Ovary (tissue), 3 donors: ENCODE results near the gene TSEN15.

Experiments
- CTCF ChIP-seq, 3 donors: fragments of 450-650 bp in 2 of 3; fragments of 200-600 bp in 1 of 3; IDR thresholded peaks; one replicate each; pipeline versions ENCODE4 v1.5.1 to v1.8.0; 2016 to 2022; ENCODE audit warnings: antibody characterized with exemption in 3 of 3, mild to moderate bottlenecking in 1 of 3
- POLR2A ChIP-seq: fragments of 450-650 bp; IDR thresholded peaks from one replicate; pipeline ENCODE4 v1.6.1; 2017; ENCODE audit warnings: antibody characterized with exemption, mild to moderate bottlenecking, moderate library complexity
- donor health status: DM: no; HTN: no; CAD: no.

DNA sequence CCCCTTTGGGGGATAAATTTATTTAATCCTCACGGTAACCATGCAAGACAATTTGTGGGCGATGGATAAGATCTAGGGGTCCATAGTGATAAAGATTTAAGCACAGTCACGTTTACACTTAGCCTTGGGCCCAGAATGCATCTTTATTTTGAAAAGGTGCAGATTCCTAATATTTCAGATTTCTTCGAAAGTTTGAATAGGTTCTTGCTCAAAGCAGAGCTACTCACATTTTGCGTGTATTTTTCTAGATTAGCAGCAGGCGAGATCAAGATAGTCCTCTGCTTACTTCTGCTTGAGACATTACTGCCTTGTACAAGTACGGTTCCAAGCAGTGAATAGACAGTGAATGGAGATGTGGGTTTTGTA is 647 bp downstream of the TSEN15 start:
- no peak for TF ChIP-seq CTCF (IDR thresholded peaks at IDR 0.05)
- no peak for TF ChIP-seq POLR2A
